Hypothalamus (tissue), 51 donors: ENCODE data around the gene PTCD1.
A peak's percentile ranks its signal among the peaks of the same experiment; 100 is the strongest.
"Not testable (repeated sequence)": the region's sequence is repeated elsewhere in the genome, so short reads cannot be mapped to it uniquely, and the experiment has no call there.

Source experiments
- DNase-seq, 51 donors: peaks; one replicate each; lab custom pipeline; 2025; lab: John Stamatoyannopoulos, UW

Gene PTCD1

GRCh38 chr7:99451936-99452335 lies 13.3 kb upstream of the PTCD1 start:
- peak in 24 of 51 donors; percentile 8 to 67 (median 29) for DNase-seq

- DNase-seq = no peak
Measured at GRCh38 chr7:99449326-99449725, 10.7 kb upstream of the PTCD1 start.

GRCh38 chr7:99448855-99449254 lies 10.3 kb upstream of the PTCD1 start:
- DNase-seq = no peak

GRCh38 chr7:99447943-99448342 lies 9.3 kb upstream of the PTCD1 start:
- no peak for DNase-seq

- DNase-seq = no peak
Measured at GRCh38 chr7:99446096-99446495, 7.5 kb upstream of the PTCD1 start.

- DNase-seq = no peak
Measured at GRCh38 chr7:99440195-99440594, 1.6 kb upstream of the PTCD1 start.

GRCh38 chr7:99437946-99438572 lies 539 bp downstream of the PTCD1 start:
- DNase-seq = no peak

- no peak for DNase-seq
Measured at GRCh38 chr7:99433158-99433557, 5.4 kb downstream of the PTCD1 start.

GRCh38 chr7:99431756-99432540 lies 6.7 kb downstream of the PTCD1 start:
- DNase-seq = not testable (repeated sequence)

GRCh38 chr7:99429756-99430155 lies 8.8 kb downstream of the PTCD1 start:
- DNase-seq = no peak

GRCh38 chr7:99428972-99429566 lies 9.5 kb downstream of the PTCD1 start:
- DNase-seq = no peak

- DNase-seq = no peak
Measured at GRCh38 chr7:99424932-99425730, 13.5 kb downstream of the PTCD1 start.

- no peak for DNase-seq
Measured at GRCh38 chr7:99422625-99423024, 16.0 kb downstream of the PTCD1 start.

GRCh38 chr7:99422186-99422585 lies 16.4 kb downstream of the PTCD1 start:
- no peak for DNase-seq

GRCh38 chr7:99420986-99421385 lies 17.6 kb downstream of the PTCD1 start:
- DNase-seq = no peak

GRCh38 chr7:99420213-99420612 lies 18.4 kb downstream of the PTCD1 start:
- DNase-seq = no peak

- peak in 1 of 51 donors; percentile 15 for DNase-seq
Measured at GRCh38 chr7:99419323-99420021, 19.1 kb downstream of the PTCD1 start.

- no peak for DNase-seq
Measured at GRCh38 chr7:99418260-99418659, 20.3 kb downstream of the PTCD1 start.

GRCh38 chr7:99415513-99416127 lies 23.0 kb downstream of the PTCD1 start:
- DNase-seq = peak in 30 of 51 donors; percentile 5 to 79 (median 38)

GRCh38 chr7:99410635-99411034 lies 28.0 kb downstream of the PTCD1 start:
- no peak for DNase-seq
